Heart left ventricle (tissue), 16 donors: ENCODE results near the gene TTC12. TPM values are rescaled to one million over a fixed set of nuclear protein-coding genes. Genes with fewer than 3 reads are reported as not detected.

ENCODE experiments used
- ATAC-seq, 4 donors: fragments of 200-7000 bp; cut with Tn5 transposase; one replicate each; pipeline ENCODE4 v1.9.1; 2020 to 2022; ENCODE audit warnings: moderate library complexity in 4 of 4, mild to moderate bottlenecking in 3 of 4, moderate number of reproducible peaks in 1 of 4
- DNase-seq, 5 donors: peaks; one replicate each; pipeline ENCODE4 v3.0.0-alpha.2; 2020
- H3K27ac ChIP-seq, 12 donors: fragments of 200-600 bp; sonication (generic) in 4 of 12; one replicate each; pipeline versions ENCODE4 v1.5.0 to v1.8.0; 2016 to 2022; ENCODE audit warnings: mild to moderate bottlenecking in 2 of 12
- H3K27me3 ChIP-seq, 9 donors: fragments of 200-600 bp; sonication (generic) in 2 of 9; one replicate each; pipeline versions ENCODE4 v1.5.1 to v1.8.0; 2016 to 2022; ENCODE audit warnings: mild to moderate bottlenecking in 3 of 9
- H3K36me3 ChIP-seq, 9 donors: fragments of 200-600 bp; sonication (generic) in 2 of 9; one replicate each; pipeline versions ENCODE4 v1.5.0 to v1.8.0; 2018 to 2022; ENCODE audit warnings: mild to moderate bottlenecking in 2 of 9
- H3K4me1 ChIP-seq, 12 donors: fragments of 200-600 bp; sonication (generic) in 4 of 12; one replicate each; pipeline versions ENCODE4 v1.5.0 to v1.8.0; 2016 to 2022; ENCODE audit warnings: mild to moderate bottlenecking in 3 of 12
- H3K4me3 ChIP-seq, 12 donors: fragments of 200-600 bp; sonication (generic) in 4 of 12; one replicate each; pipeline versions ENCODE4 v1.5.0 to v1.8.0; 2017 to 2022; ENCODE audit warnings: mild to moderate bottlenecking in 9 of 12, moderate library complexity in 4 of 12
- H3K9me3 ChIP-seq, 12 donors: fragments of 200-600 bp; sonication (generic) in 4 of 12; one replicate each; pipeline versions ENCODE4 v1.5.0 to v1.8.0; 2016 to 2022; ENCODE audit warnings: mild to moderate bottlenecking in 1 of 12
- CTCF ChIP-seq, 12 donors: fragments of 200-600 bp; sonication (generic) in 4 of 12; IDR thresholded peaks; one replicate each; pipeline versions ENCODE4 v1.5.0 to v1.8.0; 2018 to 2022; ENCODE audit warnings: antibody characterized with exemption in 12 of 12, mild to moderate bottlenecking in 5 of 12
- POLR2A ChIP-seq, 2 donors: fragments of 450-650 bp; IDR thresholded peaks; one replicate each; pipeline ENCODE4 v1.6.1; 2017; ENCODE audit warnings: antibody characterized with exemption in 2 of 2, mild to moderate bottlenecking in 2 of 2, moderate library complexity in 2 of 2
- WGBS, 4 donors: extraction: QIAGEN DNeasy Blood & Tissue Kit in 2 of 4; methylation state at CpG; one replicate each; pipeline versions ENCODE4 v1.1.5 to v1.1.7; 2013 to 2018; 5-methylcytosine and 5-hydroxymethylcytosine counted together
- intact Hi-C, 10 donors: fragments of 100-400 bp; cut with DNase I; formaldehyde crosslinking; loops; one replicate each; pipeline versions ENCODE4 v1.11.1 to v1.14.2; 2022
- polyA plus RNA-seq, 2 donors: library from polyadenylated mRNA; stranded (reverse); fragments of 200-250 nt; gene quantifications; one replicate each; pipeline ENCODE4 v1.2.3, GENCODE V29; 2013
- total RNA-seq, 9 donors: library from RNA; depleted of rRNA in 2 of 9; stranded (reverse); fragments of >200 nt in 2 of 9; fragmentation: NEBNext Ultra II Directional in 3 of 9; extraction: Animal tissue kit (Norgen Biotek cat#: 25700) in 3 of 9; gene quantifications; one replicate each; pipeline versions ENCODE4 v1.1.0 to v1.2.4, GENCODE V29; 2016 to 2023
- donor health status: ischemic (EF 13 %, LVEDD 7.1; RV severe dilation, severe dysfunction).
- donor health status: healthy with polysubstance abuse.
- donor health status: DM: no; HTN: yes; CAD: no.
- donor health status: DM: no; HTN: no; CAD: no.
- donor health status: ischemic (EF 25% LVEDD 6.9; RV normal size, moderate dysfunction).
- donor health status: ischemic (EF 25% LVEDD 5.7; RV mildly dilated, moderate dysfunction).
- donor health status: healthy.
- donor health status: DM: yes; HTN: yes; CAD: no.
- donor health status: ischemic (EF 35%, LVEDD 5.7; RV mildly dilated, moderate dysfunction).
- donor health status: nonischemic (EF 11% LVEDD 7.7; RV severe dilation, severe dysfunction).
- donor health status: DM: yes; HTN: yes; CAD: no.
- donor health status: PGD.
- donor health status: ischemic (EF 29% LVEDD 5.4; RV normal size, mild dysfunction).
- donor health status: nonischemic (EF 23%, LVEDD 6.1; RV moderate dilation, normal function).

The TTC12 gene
- total and polyA plus RNA-seq, 11 donors = 2.7 to 11.9 (median 6.9) TPM

DNA sequence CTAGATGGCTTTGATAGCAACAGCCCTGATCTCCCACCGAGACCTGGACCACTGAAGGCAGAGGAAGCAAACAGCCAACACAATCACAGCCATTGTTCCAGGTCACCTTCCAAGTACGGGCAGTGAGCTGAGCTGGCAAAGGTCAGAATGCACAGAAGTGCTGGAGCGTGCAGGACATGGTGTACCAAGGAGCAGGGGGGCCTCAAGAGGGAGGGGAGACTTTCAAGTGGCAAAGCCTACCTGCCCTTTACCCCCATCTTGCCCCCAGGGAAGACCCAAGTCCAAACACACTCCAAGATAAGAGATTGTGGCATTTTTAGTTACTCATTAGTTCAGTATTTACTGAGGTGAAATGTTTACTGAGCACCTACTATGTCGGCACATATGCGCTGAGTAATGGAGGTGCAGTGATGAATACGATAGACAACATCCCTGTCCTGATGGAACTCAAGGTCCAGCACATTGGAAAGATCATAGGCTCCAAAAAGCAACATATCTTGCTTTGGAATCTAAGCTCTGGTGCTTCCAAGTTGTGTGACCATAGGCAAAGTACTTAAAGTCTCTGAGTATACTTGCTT lies 26.0 kb upstream of the TTC12 start:
- TF ChIP-seq POLR2A (IDR thresholded peaks at IDR 0.05) (no peak), CTCF (IDR thresholded peaks at IDR 0.05) (no peak)
- H3K36me3 ChIP-seq = no peaks in the 10 kb centered on the region
- H3K4me3 ChIP-seq = no peak overlapping the region
- DNase-seq (no peak), ATAC-seq (peak in 1 of 4 donors; percentile 34)
- intact Hi-C loops = loop anchor here (2.0 to 10.0 kb wide), 11 partner anchors 454 to 1064 kb away; partner anchors contain the start of gene PTS (in 1 of the 10)
- no peaks in the 10 kb centered on the region for H3K9me3 ChIP-seq
- no peaks in the 10 kb centered on the region for H3K27me3 ChIP-seq
- 80 to 86% (median 82%) methylated on average over 5 to 6 of the region's 6 CpGs for WGBS, 4 donors
- no peak overlapping the region for H3K27ac ChIP-seq
- H3K4me1 ChIP-seq = peaks cover 0 to 9% (median 0%) of the 10 kb centered on the region in 12 donors

DNA sequence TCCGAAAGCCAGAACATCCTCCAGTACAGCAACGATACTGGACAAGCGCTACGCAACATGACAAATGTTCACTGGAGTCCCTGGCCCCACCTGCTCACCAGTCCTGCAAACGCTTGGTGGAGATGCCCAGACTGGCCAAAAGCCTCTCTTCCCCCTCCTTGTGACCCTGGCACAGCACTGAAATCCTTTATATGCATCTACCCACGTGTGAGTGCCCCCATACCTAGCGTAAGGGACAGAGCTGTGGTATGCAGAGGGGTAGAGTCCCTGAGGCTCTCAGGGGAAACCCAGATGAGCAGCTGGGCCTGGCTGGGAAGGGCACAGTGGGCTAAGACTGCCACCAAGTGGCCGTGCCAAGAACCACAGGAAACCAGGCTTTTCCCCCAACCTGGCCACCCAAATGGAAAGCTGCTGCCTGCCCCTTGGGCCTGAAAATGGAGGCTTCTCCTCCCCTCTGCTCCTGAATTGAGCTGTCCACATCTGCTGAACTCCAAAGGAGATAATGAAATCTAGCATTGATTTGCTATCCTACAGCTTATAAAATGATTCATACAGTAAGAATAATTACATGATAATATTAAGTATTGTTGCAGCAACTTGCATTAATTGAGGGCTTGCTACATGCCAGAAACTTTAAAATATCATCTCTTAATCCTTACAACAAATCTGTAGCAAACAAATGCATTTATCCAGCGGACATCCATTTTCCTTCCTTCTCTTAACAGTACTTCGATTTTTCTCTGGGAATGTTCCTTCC lies 24.8 kb upstream of the TTC12 start:
- Histone ChIP-seq H3K36me3 (no peaks in the 10 kb centered on the region), H3K27me3 (peaks cover 0 to 8% (median 0%) of the 10 kb centered on the region in 9 donors), H3K9me3 (no peaks in the 10 kb centered on the region), H3K4me1 (peaks cover 0 to 9% (median 0%) of the 10 kb centered on the region in 12 donors), H3K4me3 (no peak overlapping the region), H3K27ac (no peak overlapping the region)
- ATAC-seq (peak; percentile 73 to 79 (median 77)), DNase-seq (peak; percentile 42 to 77 (median 54))
- intact Hi-C loops = loop anchor here (1.0 to 10.0 kb wide), 13 partner anchors 455 to 1075 kb away; partner anchors contain the start of gene PTS (in 1 of the 10)
- WGBS, 4 donors = 55 to 62% (median 57%) methylated on average over 9 to 10 of the region's 10 CpGs
- no peak for TF ChIP-seq POLR2A (IDR thresholded peaks at IDR 0.05)
- TF ChIP-seq CTCF (IDR thresholded peaks at IDR 0.05) = peak; percentile 79 to 93 (median 88)

DNA sequence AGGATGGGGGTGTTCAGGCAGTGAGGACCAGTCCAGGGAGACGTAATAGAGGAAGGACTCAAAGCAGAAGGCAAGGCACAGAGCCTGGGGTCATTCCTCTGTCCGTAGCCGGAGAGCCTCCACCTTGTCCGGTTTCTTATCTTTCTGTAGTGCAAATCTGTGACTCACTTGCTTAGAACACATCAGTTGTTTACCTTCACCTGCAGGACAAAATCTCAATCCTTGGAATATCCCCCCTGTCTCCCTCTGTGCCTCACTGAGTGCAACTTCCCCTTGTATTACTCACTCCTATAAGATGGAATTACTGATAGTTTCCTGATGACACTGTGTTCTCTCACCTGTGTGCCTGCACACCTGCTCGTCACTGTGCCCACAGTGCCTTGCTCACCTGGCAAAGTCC lies 20.4 kb upstream of the TTC12 start:
- H3K27me3 ChIP-seq = peaks cover 0 to 20% (median 0%) of the 10 kb centered on the region in 9 donors
- H3K9me3 ChIP-seq = peaks cover 0 to 2% (median 0%) of the 10 kb centered on the region in 12 donors
- ATAC-seq (no peak), DNase-seq (no peak)
- 81 to 95% (median 84%) methylated on average over 5 of the region's 5 CpGs for WGBS, 4 donors
- H3K27ac ChIP-seq = no peak overlapping the region
- H3K36me3 ChIP-seq = no peaks in the 10 kb centered on the region
- H3K4me3 ChIP-seq = no peak overlapping the region
- TF ChIP-seq CTCF (IDR thresholded peaks at IDR 0.05) = no peak
- TF ChIP-seq POLR2A (IDR thresholded peaks at IDR 0.05) = no peak
- peaks cover 0 to 3% (median 0%) of the 10 kb centered on the region in 12 donors for H3K4me1 ChIP-seq
- intact Hi-C loops = loop anchor here in 2 of 10 donors (5.0 to 10.0 kb wide), 2 partner anchors 1007 to 1079 kb away; no protein-coding TSS in a partner anchor

GRCh38 chr11:113295993-113296392 lies 18.4 kb upstream of the TTC12 start:
- Histone ChIP-seq H3K9me3 (peaks cover 0 to 2% (median 0%) of the 10 kb centered on the region in 12 donors), H3K27me3 (peaks cover 0 to 20% (median 5%) of the 10 kb centered on the region in 9 donors), H3K36me3 (no peaks in the 10 kb centered on the region), H3K4me1 (no peaks in the 10 kb centered on the region), H3K4me3 (no peak overlapping the region), H3K27ac (no peak overlapping the region)
- intact Hi-C loops = loop anchor here in 1 of 10 donors (10.0 kb wide), 1 partner anchor 1081 kb away; no protein-coding TSS in a partner anchor
- TF ChIP-seq POLR2A (IDR thresholded peaks at IDR 0.05) (no peak), CTCF (IDR thresholded peaks at IDR 0.05) (no peak)
- WGBS, 4 donors = 78 to 91% (median 84%) methylated on average over 7 of the region's 7 CpGs
- DNase-seq (no peak), ATAC-seq (no peak)
